ENCODE results near the gene NRCAM. TPM values are rescaled to one million over a fixed set of nuclear protein-coding genes. Genes with fewer than 3 reads are reported as not detected.

NRCAM gene
- total and polyA plus RNA-seq, 2 donors (not counting 1 experiment from before 2014, with no cell fraction given), result 0.75 to 4.6 TPM

DNA sequence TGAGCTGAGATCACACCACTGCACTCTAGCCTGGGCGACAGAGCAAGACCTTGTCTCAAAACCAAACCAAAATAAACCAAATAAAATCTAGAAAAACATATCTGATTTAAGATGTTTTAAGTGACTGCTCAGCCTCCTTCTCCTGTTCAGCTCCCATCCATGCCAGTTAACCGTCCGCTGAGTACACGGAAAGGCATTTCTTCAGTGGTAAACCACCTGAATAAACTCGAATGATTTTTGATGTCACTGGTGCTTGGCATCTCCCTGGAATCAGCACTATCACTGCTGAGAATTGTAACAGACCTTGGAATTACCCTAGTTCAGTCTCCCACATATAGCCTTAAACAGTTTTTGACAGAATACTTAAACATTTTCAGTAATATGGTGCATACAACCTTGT, 24.1 kb upstream of the NRCAM start:
- peaks cover 4 to 58% of the 10 kb centered on the region in 2 experiments for H3K36me3 ChIP-seq (replicated peaks in 1 of 2; ENCODE audit: control extremely low read depth in 1 of 2, control insufficient read depth in 1 of 2, extremely low read depth in 1 of 2, insufficient read depth in 2 of 2, low read length in 1 of 2)
- Mint-ChIP-seq H3K9me3 (ENCODE audit: insufficient read depth) (no peaks in the 10 kb centered on the region), H3K27me3 (no peaks in the 10 kb centered on the region), H3K27ac (no peak overlapping the region), H3K4me3 (no peak overlapping the region), H3K4me1 (peaks cover 6% of the 10 kb centered on the region)
- ATAC-seq (ENCODE audit: low read depth) (no peak), DNase-seq (no peak)
- CTCF ChIA-PET, result no interaction called here
- POLR2A ChIA-PET, result no interaction called here
- no peak overlapping the region for H3K4me2 ChIP-seq (replicated peaks; ENCODE audit: low read depth, low read length, poor library complexity, severe bottlenecking)
- H3K9me3 ChIP-seq (ENCODE audit: control extremely low read depth in 1 of 3, control insufficient read depth in 2 of 3, insufficient read depth in 1 of 3, low read length in 2 of 3), result no peaks in the 10 kb centered on the region
- no peaks in the 10 kb centered on the region for H3K79me2 ChIP-seq (ENCODE audit: control insufficient read depth, insufficient read depth, low read length)
- no peak overlapping the region for H3K4me3 ChIP-seq (ENCODE audit: control extremely low read depth in 1 of 5, extremely low read depth in 1 of 5, insufficient read depth in 1 of 5, low read depth in 2 of 5, low read length in 4 of 5)
- TF ChIP-seq, protein P1, sequence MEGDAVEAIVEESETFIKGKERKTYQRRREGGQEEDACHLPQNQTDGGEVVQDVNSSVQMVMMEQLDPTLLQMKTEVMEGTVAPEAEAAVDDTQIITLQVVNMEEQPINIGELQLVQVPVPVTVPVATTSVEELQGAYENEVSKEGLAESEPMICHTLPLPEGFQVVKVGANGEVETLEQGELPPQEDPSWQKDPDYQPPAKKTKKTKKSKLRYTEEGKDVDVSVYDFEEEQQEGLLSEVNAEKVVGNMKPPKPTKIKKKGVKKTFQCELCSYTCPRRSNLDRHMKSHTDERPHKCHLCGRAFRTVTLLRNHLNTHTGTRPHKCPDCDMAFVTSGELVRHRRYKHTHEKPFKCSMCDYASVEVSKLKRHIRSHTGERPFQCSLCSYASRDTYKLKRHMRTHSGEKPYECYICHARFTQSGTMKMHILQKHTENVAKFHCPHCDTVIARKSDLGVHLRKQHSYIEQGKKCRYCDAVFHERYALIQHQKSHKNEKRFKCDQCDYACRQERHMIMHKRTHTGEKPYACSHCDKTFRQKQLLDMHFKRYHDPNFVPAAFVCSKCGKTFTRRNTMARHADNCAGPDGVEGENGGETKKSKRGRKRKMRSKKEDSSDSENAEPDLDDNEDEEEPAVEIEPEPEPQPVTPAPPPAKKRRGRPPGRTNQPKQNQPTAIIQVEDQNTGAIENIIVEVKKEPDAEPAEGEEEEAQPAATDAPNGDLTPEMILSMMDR (IDR thresholded peaks at IDR 0.05), result no peak
- no peak for TF ChIP-seq EZH2 (IDR thresholded peaks at IDR 0.05; ENCODE audit: borderline replicate concordance, insufficient read depth, low read depth, low read length, poor library complexity, severe bottlenecking)
- no peak overlapping the region for H3K27ac ChIP-seq (ENCODE audit: low read length in 2 of 2)
- peaks cover 11% of the 10 kb centered on the region for H4K20me1 ChIP-seq (ENCODE audit: control insufficient read depth, insufficient read depth, low read length, poor library complexity, severe bottlenecking)
- H2AFZ ChIP-seq (ENCODE audit: insufficient read depth, low read depth, low read length, poor library complexity, severe bottlenecking), result no peak overlapping the region
- no peaks in the 10 kb centered on the region for H3K4me1 ChIP-seq (ENCODE audit: control insufficient read depth in 2 of 2, insufficient read depth in 2 of 2, low read length in 2 of 2)
- 100% methylated on average over 4 of the region's 5 CpGs for WGBS (ENCODE audit: insufficient coverage)
- no peaks in the 10 kb centered on the region for H3K27me3 ChIP-seq (replicated peaks in 1 of 4; ENCODE audit: control extremely low read depth in 1 of 4, control insufficient read depth in 3 of 4, insufficient read depth in 4 of 4, low read length in 3 of 4)
- no peak overlapping the region for H3K9ac ChIP-seq (ENCODE audit: low read length)
- intact Hi-C loops (cut with micrococcal nuclease), result no loop called here

DNA sequence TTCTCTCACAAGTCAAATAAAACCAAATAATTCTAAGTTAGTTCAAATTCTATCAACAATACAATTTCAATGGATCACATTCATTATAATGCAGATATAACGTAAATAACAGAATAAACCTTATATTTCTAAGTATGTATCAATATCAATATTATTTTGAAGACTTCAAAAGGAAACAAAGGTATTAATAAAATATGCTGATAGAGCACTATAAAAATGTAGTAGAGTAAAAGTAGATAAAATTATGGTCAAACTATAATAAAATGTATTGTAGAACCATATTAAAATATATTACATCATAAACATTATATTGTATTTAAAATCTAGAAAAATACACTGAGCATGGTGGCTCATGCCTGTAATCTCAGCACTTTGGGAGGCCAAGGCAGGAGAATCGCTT, 23.5 kb upstream of the NRCAM start:
- Histone ChIP-seq H2AFZ (ENCODE audit: insufficient read depth, low read depth, low read length, poor library complexity, severe bottlenecking) (no peak overlapping the region), H3K27me3 (replicated peaks in 1 of 4; ENCODE audit: control extremely low read depth in 1 of 4, control insufficient read depth in 3 of 4, insufficient read depth in 4 of 4, low read length in 3 of 4) (no peaks in the 10 kb centered on the region), H3K4me2 (replicated peaks; ENCODE audit: low read depth, low read length, poor library complexity, severe bottlenecking) (no peak overlapping the region), H3K4me3 (ENCODE audit: control extremely low read depth in 1 of 5, extremely low read depth in 1 of 5, insufficient read depth in 1 of 5, low read depth in 2 of 5, low read length in 4 of 5) (no peak overlapping the region), H4K20me1 (ENCODE audit: control insufficient read depth, insufficient read depth, low read length, poor library complexity, severe bottlenecking) (peaks cover 14% of the 10 kb centered on the region), H3K79me2 (ENCODE audit: control insufficient read depth, insufficient read depth, low read length) (no peaks in the 10 kb centered on the region), H3K9ac (ENCODE audit: low read length) (no peak overlapping the region), H3K9me3 (ENCODE audit: control extremely low read depth in 1 of 3, control insufficient read depth in 2 of 3, insufficient read depth in 1 of 3, low read length in 2 of 3) (no peaks in the 10 kb centered on the region), H3K36me3 (replicated peaks in 1 of 2; ENCODE audit: control extremely low read depth in 1 of 2, control insufficient read depth in 1 of 2, extremely low read depth in 1 of 2, insufficient read depth in 2 of 2, low read length in 1 of 2) (peaks cover 4 to 58% of the 10 kb centered on the region in 2 experiments), H3K27ac (ENCODE audit: low read length in 2 of 2) (no peak overlapping the region), H3K4me1 (ENCODE audit: control insufficient read depth in 2 of 2, insufficient read depth in 2 of 2, low read length in 2 of 2) (no peaks in the 10 kb centered on the region)
- Mint-ChIP-seq H3K4me1 (peaks cover 6% of the 10 kb centered on the region), H3K27me3 (no peaks in the 10 kb centered on the region), H3K9me3 (ENCODE audit: insufficient read depth) (no peaks in the 10 kb centered on the region), H3K27ac (no peak overlapping the region), H3K4me3 (no peak overlapping the region)
- 100% methylated on average over 1 of the region's 2 CpGs for WGBS (ENCODE audit: insufficient coverage)
- intact Hi-C loops (cut with micrococcal nuclease), result no loop called here
- ChIA-PET POLR2A (interaction anchor here (1.0 kb wide), 1 partner anchor 24 kb away, joined by 3 read pairs; no protein-coding TSS in a partner anchor), CTCF (interaction anchor here (0.6 to 1.5 kb wide), 4 partner anchors 10 to 27 kb away, joined by 3 to 6 read pairs (median 3); partner anchors contain the start of gene NRCAM)
- DNase-seq (no peak), ATAC-seq (ENCODE audit: low read depth) (no peak)
- TF ChIP-seq, protein P1 (IDR thresholded peaks at IDR 0.05), result no peak
- TF ChIP-seq EZH2 (IDR thresholded peaks at IDR 0.05; ENCODE audit: borderline replicate concordance, insufficient read depth, low read depth, low read length, poor library complexity, severe bottlenecking), result no peak

Measured in B cell (primary cell).